Ovary (tissue), 3 donors: Measurements from ENCODE around the gene RBFOX2.

ENCODE experiments used
- EP300 ChIP-seq: sonication (generic); formaldehyde crosslinking; IDR thresholded peaks from one replicate; pipeline ENCODE4 v1.6.1; 2017; ENCODE audit warnings: antibody characterized with exemption
- POLR2A ChIP-seq: fragments of 450-650 bp; IDR thresholded peaks from one replicate; pipeline ENCODE4 v1.6.1; 2017; ENCODE audit warnings: antibody characterized with exemption, mild to moderate bottlenecking, moderate library complexity
- TF ChIP-seq, protein P1 (sequence below), 3 donors: fragments of 450-650 bp in 2 of 3; fragments of 200-600 bp in 1 of 3; IDR thresholded peaks; one replicate each; pipeline versions ENCODE4 v1.5.1 to v1.8.0; 2016 to 2022; ENCODE audit warnings: antibody characterized with exemption in 3 of 3, mild to moderate bottlenecking in 1 of 3
- donor health status: DM: no; HTN: no; CAD: no.

DNA sequence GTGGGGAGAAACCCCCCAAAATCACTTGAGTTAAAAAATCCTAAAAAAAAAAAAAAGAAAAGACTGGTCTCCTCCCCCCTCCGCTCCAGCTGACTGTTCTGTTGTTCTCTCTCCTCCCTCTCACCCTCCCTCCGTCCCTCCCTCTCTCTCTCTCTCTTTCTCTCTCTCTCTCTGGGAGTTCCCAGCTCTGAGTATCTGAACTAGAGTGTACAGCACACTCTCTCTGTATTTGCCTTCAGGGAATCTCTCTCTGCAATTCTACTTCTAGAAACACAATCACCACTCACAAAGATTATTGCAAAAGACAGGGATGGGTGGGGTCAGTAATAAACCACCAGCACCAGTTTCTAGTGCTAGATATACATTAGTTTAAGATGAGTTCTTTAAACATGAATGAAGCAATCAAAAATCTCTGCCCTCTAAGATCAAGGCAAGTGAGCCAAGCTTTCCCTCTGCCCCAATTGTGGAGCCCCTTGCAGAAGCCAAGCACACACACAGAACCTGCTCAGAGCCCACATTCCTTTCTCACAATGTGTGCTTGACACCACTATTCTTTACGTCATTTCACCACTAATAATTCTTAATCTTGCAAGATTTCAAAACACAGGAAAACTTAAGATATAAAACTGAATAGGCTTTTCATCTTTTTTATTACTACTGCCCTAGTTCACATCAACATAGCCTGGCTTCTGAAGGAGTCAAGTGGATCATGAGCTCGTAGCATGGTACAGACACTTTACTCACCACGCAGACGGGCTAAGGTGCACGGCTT is 133.5 kb downstream of the RBFOX2 start:
- TF ChIP-seq, protein P1, sequence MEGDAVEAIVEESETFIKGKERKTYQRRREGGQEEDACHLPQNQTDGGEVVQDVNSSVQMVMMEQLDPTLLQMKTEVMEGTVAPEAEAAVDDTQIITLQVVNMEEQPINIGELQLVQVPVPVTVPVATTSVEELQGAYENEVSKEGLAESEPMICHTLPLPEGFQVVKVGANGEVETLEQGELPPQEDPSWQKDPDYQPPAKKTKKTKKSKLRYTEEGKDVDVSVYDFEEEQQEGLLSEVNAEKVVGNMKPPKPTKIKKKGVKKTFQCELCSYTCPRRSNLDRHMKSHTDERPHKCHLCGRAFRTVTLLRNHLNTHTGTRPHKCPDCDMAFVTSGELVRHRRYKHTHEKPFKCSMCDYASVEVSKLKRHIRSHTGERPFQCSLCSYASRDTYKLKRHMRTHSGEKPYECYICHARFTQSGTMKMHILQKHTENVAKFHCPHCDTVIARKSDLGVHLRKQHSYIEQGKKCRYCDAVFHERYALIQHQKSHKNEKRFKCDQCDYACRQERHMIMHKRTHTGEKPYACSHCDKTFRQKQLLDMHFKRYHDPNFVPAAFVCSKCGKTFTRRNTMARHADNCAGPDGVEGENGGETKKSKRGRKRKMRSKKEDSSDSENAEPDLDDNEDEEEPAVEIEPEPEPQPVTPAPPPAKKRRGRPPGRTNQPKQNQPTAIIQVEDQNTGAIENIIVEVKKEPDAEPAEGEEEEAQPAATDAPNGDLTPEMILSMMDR (IDR thresholded peaks at IDR 0.05): no peak
- TF ChIP-seq POLR2A (no peak), EP300 (no peak)
